Mesothelial cell of epicardium (in vitro differentiated cells): ENCODE measurements around the gene OR8J3. TPM values are rescaled to one million over a fixed set of nuclear protein-coding genes. Genes with fewer than 3 reads are reported as not detected.
"Not testable (repeated sequence)": the region's sequence is repeated elsewhere in the genome, so short reads cannot be mapped to it uniquely, and the experiment has no call there.

Experiments
- DNase-seq, 2 experiments: peaks; one replicate each; pipeline ENCODE4 v3.0.0; 2021; ENCODE audit warnings: low spot score in 2 of 2; ENCODE audit not compliant: unreplicated experiment in 2 of 2
- H3K27ac Mint-ChIP-seq: 2 replicates; pipeline ENCODE4 v1.8.0; 2021; ENCODE audit warnings: mixed read lengths
- H3K27me3 Mint-ChIP-seq: 2 replicates; pipeline ENCODE4 v1.8.0; 2021; ENCODE audit warnings: low read depth, mixed read lengths
- H3K36me3 Mint-ChIP-seq: 2 replicates; pipeline ENCODE4 v1.8.0; 2021; ENCODE audit warnings: mixed read lengths
- H3K4me1 Mint-ChIP-seq: 2 replicates; pipeline ENCODE4 v1.8.0; 2021; ENCODE audit warnings: mixed read lengths
- H3K4me3 Mint-ChIP-seq: 2 replicates; pipeline ENCODE4 v1.8.0; 2021; ENCODE audit warnings: mild to moderate bottlenecking, moderate library complexity, mixed read lengths
- H3K9me3 Mint-ChIP-seq: 2 replicates; pipeline ENCODE4 v1.8.0; 2021; ENCODE audit warnings: mixed read lengths
- total RNA-seq: library from RNA; stranded (reverse); gene quantifications from 3 replicates; pipeline ENCODE4 v1.2.1, GENCODE V29; 2021
- TF ChIP-seq, protein P1 (sequence below): fragments of 200-600 bp; sonication (generic); IDR thresholded peaks from one replicate; pipeline ENCODE4 v1.5.0; 2021; ENCODE audit warnings: antibody characterized with exemption; ENCODE audit not compliant: unreplicated experiment

OR8J3 gene
- total RNA-seq, 1 donor from 2014 or later: not detected

GRCh38 chr11:56163804-56164203 is 23.8 kb upstream of the OR8J3 start:
- Mint-ChIP-seq H3K27me3 (no peaks in the 10 kb centered on the region), H3K9me3 (no peaks in the 10 kb centered on the region), H3K4me3 (no peak overlapping the region), H3K27ac (no peak overlapping the region), H3K4me1 (no peaks in the 10 kb centered on the region), H3K36me3 (no peaks in the 10 kb centered on the region)
- no peak for DNase-seq
- TF ChIP-seq, protein P1, sequence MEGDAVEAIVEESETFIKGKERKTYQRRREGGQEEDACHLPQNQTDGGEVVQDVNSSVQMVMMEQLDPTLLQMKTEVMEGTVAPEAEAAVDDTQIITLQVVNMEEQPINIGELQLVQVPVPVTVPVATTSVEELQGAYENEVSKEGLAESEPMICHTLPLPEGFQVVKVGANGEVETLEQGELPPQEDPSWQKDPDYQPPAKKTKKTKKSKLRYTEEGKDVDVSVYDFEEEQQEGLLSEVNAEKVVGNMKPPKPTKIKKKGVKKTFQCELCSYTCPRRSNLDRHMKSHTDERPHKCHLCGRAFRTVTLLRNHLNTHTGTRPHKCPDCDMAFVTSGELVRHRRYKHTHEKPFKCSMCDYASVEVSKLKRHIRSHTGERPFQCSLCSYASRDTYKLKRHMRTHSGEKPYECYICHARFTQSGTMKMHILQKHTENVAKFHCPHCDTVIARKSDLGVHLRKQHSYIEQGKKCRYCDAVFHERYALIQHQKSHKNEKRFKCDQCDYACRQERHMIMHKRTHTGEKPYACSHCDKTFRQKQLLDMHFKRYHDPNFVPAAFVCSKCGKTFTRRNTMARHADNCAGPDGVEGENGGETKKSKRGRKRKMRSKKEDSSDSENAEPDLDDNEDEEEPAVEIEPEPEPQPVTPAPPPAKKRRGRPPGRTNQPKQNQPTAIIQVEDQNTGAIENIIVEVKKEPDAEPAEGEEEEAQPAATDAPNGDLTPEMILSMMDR: no peak

DNA sequence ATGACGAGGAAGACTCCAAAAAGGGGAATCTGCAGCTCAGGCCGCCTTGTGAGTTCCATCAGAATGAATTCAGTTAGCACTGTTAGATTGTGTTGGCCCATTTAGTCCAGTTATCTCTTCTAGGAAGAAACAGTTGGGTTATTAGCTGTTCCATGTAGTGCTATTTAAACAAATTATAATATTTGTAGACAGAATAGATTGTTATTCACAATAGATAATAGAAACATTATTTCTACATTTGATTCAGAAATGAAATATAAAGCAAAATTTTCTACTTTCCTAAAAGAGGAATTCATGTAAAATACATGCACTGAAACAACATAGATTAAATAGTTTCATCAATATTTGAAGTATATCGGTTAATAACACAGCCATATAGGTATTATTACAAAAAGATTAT is 20.2 kb upstream of the OR8J3 start, which contains the start of gene OR8K5:
Gene OR8K5, minus strand, starts transcription at position 101 of the 400 bp plus-strand sequence. Its CDS starts 0 bp downstream, at position 101.
- H3K9me3 Mint-ChIP-seq: peaks cover 18% of the 10 kb centered on the region
- TF ChIP-seq, protein P1: no peak
- H3K27ac Mint-ChIP-seq: no peak within 1 kb of the TSS
- H3K4me1 Mint-ChIP-seq: no peaks in the 10 kb centered on the region
- H3K36me3 Mint-ChIP-seq: no peaks in the 10 kb centered on the region
- H3K27me3 Mint-ChIP-seq: no peaks in the 10 kb centered on the region
- H3K4me3 Mint-ChIP-seq: no peak within 1 kb of the TSS
- no peak for DNase-seq

DNA sequence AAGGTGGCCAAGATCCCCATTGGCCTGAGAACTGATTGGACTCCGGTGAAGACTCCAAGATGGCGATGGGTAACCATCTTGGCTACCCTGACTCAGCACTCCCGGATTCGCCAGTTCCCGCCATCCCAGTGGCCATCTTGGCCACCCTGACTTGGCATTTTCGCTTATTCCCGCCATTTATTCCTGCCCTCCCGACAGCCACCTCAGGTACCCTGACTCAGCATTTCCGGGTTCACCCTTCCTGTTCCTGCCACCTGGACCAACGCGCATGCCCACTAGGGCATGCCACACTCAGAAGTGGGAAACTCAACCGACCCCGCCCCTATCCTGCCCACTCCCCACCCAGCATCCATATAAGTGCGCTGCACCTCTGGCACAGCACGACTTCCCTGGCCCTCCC is 12.3 kb upstream of the OR8J3 start:
- H3K36me3 Mint-ChIP-seq: no peaks in the 10 kb centered on the region
- no peak overlapping the region for H3K4me3 Mint-ChIP-seq
- peaks cover 61% of the 10 kb centered on the region for H3K9me3 Mint-ChIP-seq

DNA sequence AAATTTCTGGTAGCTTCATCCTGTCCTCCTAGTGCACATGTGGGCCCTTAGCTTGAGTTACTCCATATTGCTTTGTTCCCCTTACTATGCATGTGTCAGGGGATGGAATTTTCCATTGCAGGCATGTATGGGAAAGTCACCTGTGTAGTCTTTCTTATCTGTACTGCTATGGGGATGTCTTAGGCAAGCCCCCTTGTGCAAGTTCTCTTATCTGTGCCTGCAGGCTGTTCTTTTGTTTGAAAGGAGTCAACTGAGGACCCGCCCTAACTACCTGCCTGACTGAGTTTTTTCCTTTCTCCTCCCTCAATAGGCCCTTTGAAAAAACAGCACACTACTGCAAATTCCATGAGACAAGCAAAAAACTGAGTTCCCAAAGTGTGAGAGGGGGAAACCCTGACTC is 11.4 kb upstream of the OR8J3 start:
- Mint-ChIP-seq H3K27me3 (no peaks in the 10 kb centered on the region), H3K9me3 (peaks cover 54% of the 10 kb centered on the region), H3K36me3 (no peaks in the 10 kb centered on the region), H3K27ac (no peak overlapping the region), H3K4me1 (no peaks in the 10 kb centered on the region), H3K4me3 (no peak overlapping the region)
- TF ChIP-seq, protein P1: no peak
- no peak for DNase-seq

More for the DNA sequence above, 12.3 kb upstream of the OR8J3 start:
- no peaks in the 10 kb centered on the region for H3K4me1 Mint-ChIP-seq
- no peaks in the 10 kb centered on the region for H3K27me3 Mint-ChIP-seq
- H3K27ac Mint-ChIP-seq: no peak overlapping the region
- TF ChIP-seq, protein P1: no peak
- no peak for DNase-seq

- H3K4me3 Mint-ChIP-seq, H3K4me1 Mint-ChIP-seq, H3K27me3 Mint-ChIP-seq, H3K27ac Mint-ChIP-seq, DNase-seq, H3K36me3 Mint-ChIP-seq: not testable (repeated sequence)
- H3K9me3 Mint-ChIP-seq: peaks cover 16% of the 10 kb centered on the region
These were observed 3.7 kb upstream of the OR8J3 start for GRCh38 chr11:56143681-56144080.

- no peak for DNase-seq
- Mint-ChIP-seq H3K27me3 (no peaks in the 10 kb centered on the region), H3K4me3 (no peak within 1 kb of the TSS), H3K27ac (no peak within 1 kb of the TSS), H3K36me3 (no peaks in the 10 kb centered on the region), H3K4me1 (no peaks in the 10 kb centered on the region), H3K9me3 (peaks cover 1% of the 10 kb centered on the region)
- TF ChIP-seq, protein P1: no peak
These were observed 17.9 kb downstream of the OR8J3 start, which contains the start of gene OR8H3 for GRCh38 chr11:56122073-56122472. TSS of gene OR8H3 (plus strand) at chr11:56122373. CDS start at chr11:56122373, 0 bp downstream.
